Uterus (tissue), 2 donors: ENCODE data around the gene C6orf89.
"Not testable (repeated sequence)": the region's sequence is repeated elsewhere in the genome, so short reads cannot be mapped to it uniquely, and the experiment has no call there.

Source experiments
- POLR2A ChIP-seq, 2 donors: fragments of 450-650 bp; IDR thresholded peaks; one replicate each; pipeline ENCODE4 v1.6.1; 2016; ENCODE audit warnings: antibody characterized with exemption in 2 of 2, mild to moderate bottlenecking in 1 of 2, moderate library complexity in 1 of 2
- TF ChIP-seq, protein P1 (sequence below), 4 experiments: fragments of 200-600 bp in 2 of 4; fragments of 450-650 bp in 2 of 4; sonication (generic) in 2 of 4; IDR thresholded peaks; one replicate each; pipeline ENCODE4 v1.5.1; 2016 to 2019; ENCODE audit warnings: antibody characterized with exemption in 4 of 4, mild to moderate bottlenecking in 2 of 4, moderate library complexity in 1 of 4

DNA sequence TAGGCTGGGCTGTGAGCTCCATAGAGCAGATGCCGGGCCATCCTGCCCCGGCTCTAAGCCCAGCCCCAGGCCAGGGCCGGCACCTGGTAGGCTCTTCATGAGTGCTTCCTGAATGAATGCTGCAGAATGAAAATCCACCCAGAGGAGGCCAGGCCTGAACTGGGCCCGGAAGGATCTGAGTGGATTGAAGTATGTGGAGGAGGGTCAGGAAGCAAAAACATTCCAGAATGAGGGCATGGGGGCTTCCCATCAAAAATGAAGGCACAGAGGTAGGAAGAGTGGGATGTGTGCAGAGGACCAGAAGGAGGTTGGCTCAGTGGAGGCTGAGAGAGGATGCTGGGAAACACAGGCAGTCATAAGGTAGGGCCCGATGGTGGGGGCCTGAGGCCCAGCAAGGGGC lies 53.3 kb downstream of the C6orf89 start:
- not testable (repeated sequence) for TF ChIP-seq POLR2A (IDR thresholded peaks at IDR 0.05)
- TF ChIP-seq, protein P1, sequence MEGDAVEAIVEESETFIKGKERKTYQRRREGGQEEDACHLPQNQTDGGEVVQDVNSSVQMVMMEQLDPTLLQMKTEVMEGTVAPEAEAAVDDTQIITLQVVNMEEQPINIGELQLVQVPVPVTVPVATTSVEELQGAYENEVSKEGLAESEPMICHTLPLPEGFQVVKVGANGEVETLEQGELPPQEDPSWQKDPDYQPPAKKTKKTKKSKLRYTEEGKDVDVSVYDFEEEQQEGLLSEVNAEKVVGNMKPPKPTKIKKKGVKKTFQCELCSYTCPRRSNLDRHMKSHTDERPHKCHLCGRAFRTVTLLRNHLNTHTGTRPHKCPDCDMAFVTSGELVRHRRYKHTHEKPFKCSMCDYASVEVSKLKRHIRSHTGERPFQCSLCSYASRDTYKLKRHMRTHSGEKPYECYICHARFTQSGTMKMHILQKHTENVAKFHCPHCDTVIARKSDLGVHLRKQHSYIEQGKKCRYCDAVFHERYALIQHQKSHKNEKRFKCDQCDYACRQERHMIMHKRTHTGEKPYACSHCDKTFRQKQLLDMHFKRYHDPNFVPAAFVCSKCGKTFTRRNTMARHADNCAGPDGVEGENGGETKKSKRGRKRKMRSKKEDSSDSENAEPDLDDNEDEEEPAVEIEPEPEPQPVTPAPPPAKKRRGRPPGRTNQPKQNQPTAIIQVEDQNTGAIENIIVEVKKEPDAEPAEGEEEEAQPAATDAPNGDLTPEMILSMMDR (IDR thresholded peaks at IDR 0.05), result not testable (repeated sequence)
